ENCODE data around the gene OMD.
"Not testable (repeated sequence)": the region's sequence is repeated elsewhere in the genome, so short reads cannot be mapped to it uniquely, and the experiment has no call there.

Gene OMD

GRCh38 chr9:92414566-92414965 is 9.7 kb downstream of the OMD start:
- Histone ChIP-seq H3K27ac (ENCODE audit: low read depth, low read length, severe bottlenecking) (no peak overlapping the region), H3K9me3 (ENCODE audit: control insufficient read depth, low read length) (no peaks in the 10 kb centered on the region), H3K36me3 (ENCODE audit: control insufficient read depth, insufficient read depth, low read length) (no peaks in the 10 kb centered on the region), H3K4me1 (ENCODE audit: control insufficient read depth, insufficient read depth, low read length, poor library complexity, severe bottlenecking) (no peaks in the 10 kb centered on the region), H3K4me3 (ENCODE audit: extremely low read depth, insufficient read depth, low read length, poor library complexity, severe bottlenecking) (no peak overlapping the region)
- no CpG with 5 or more reads among the region's 1 CpG for WGBS, 2 experiments (ENCODE audit: insufficient coverage in 2 of 2)

- WGBS, 2 experiments (ENCODE audit: insufficient coverage in 2 of 2) = 87 to 93% methylated on average over 3 to 4 of the region's 4 CpGs
- not testable (repeated sequence) for H3K27ac ChIP-seq (ENCODE audit: low read depth, low read length, severe bottlenecking); H3K4me1 ChIP-seq (ENCODE audit: control insufficient read depth, insufficient read depth, low read length, poor library complexity, severe bottlenecking); H3K36me3 ChIP-seq (ENCODE audit: control insufficient read depth, insufficient read depth, low read length); H3K9me3 ChIP-seq (ENCODE audit: control insufficient read depth, low read length); H3K4me3 ChIP-seq (ENCODE audit: extremely low read depth, insufficient read depth, low read length, poor library complexity, severe bottlenecking)
Observed at GRCh38 chr9:92411157-92411556, 13.1 kb downstream of the OMD start.

- H3K9me3 ChIP-seq (ENCODE audit: control insufficient read depth, low read length) = no peaks in the 10 kb centered on the region
- H3K27ac ChIP-seq (ENCODE audit: low read depth, low read length, severe bottlenecking) = no peak overlapping the region
- no CpG with 5 or more reads among the region's 2 CpGs for WGBS, 2 experiments (ENCODE audit: insufficient coverage in 2 of 2)
- peaks cover 9% of the 10 kb centered on the region for H3K4me1 ChIP-seq (ENCODE audit: control insufficient read depth, insufficient read depth, low read length, poor library complexity, severe bottlenecking)
- no peaks in the 10 kb centered on the region for H3K36me3 ChIP-seq (ENCODE audit: control insufficient read depth, insufficient read depth, low read length)
- H3K4me3 ChIP-seq (ENCODE audit: extremely low read depth, insufficient read depth, low read length, poor library complexity, severe bottlenecking) = no peak overlapping the region
Observed at GRCh38 chr9:92408747-92409478, 15.4 kb downstream of the OMD start.

- Histone ChIP-seq H3K27ac (ENCODE audit: low read depth, low read length, severe bottlenecking) (no peak overlapping the region), H3K36me3 (ENCODE audit: control insufficient read depth, insufficient read depth, low read length) (no peaks in the 10 kb centered on the region), H3K9me3 (ENCODE audit: control insufficient read depth, low read length) (no peaks in the 10 kb centered on the region), H3K4me3 (ENCODE audit: extremely low read depth, insufficient read depth, low read length, poor library complexity, severe bottlenecking) (no peak overlapping the region), H3K4me1 (ENCODE audit: control insufficient read depth, insufficient read depth, low read length, poor library complexity, severe bottlenecking) (peaks cover 9% of the 10 kb centered on the region)
- 100% methylated on average over 1 of the region's 2 CpGs for WGBS, 2 experiments (ENCODE audit: insufficient coverage in 2 of 2)
Observed at GRCh38 chr9:92407818-92408217, 16.5 kb downstream of the OMD start.

- H3K36me3 ChIP-seq (ENCODE audit: control insufficient read depth, insufficient read depth, low read length) = no peaks in the 10 kb centered on the region
- peak overlapping the region; percentile 30 for H3K27ac ChIP-seq (ENCODE audit: low read depth, low read length, severe bottlenecking)
- H3K9me3 ChIP-seq (ENCODE audit: control insufficient read depth, low read length) = no peaks in the 10 kb centered on the region
- no peak overlapping the region for H3K4me3 ChIP-seq (ENCODE audit: extremely low read depth, insufficient read depth, low read length, poor library complexity, severe bottlenecking)
- peaks cover 9% of the 10 kb centered on the region for H3K4me1 ChIP-seq (ENCODE audit: control insufficient read depth, insufficient read depth, low read length, poor library complexity, severe bottlenecking)
- WGBS, 2 experiments (ENCODE audit: insufficient coverage in 2 of 2) = 64 to 100% methylated on average over 1 to 2 of the region's 3 CpGs
Observed at GRCh38 chr9:92406477-92406876, 17.8 kb downstream of the OMD start.

GRCh38 chr9:92405818-92406217 is 18.5 kb downstream of the OMD start:
- no peaks in the 10 kb centered on the region for H3K36me3 ChIP-seq (ENCODE audit: control insufficient read depth, insufficient read depth, low read length)
- H3K27ac ChIP-seq (ENCODE audit: low read depth, low read length, severe bottlenecking) = peak overlapping the region; percentile 62
- WGBS, 2 experiments (ENCODE audit: insufficient coverage in 2 of 2) = 85 to 89% methylated on average over 3 to 4 of the region's 4 CpGs

GRCh38 chr9:92404042-92404836 is 20.0 kb downstream of the OMD start, which contains the start of gene OGN:
TSS of gene OGN (minus strand) at chr9:92404578. CDS start at chr9:92403407, 1,171 bp downstream.
- Histone ChIP-seq H3K27ac (ENCODE audit: low read depth, low read length, severe bottlenecking) (no peak within 1 kb of the TSS), H3K36me3 (ENCODE audit: control insufficient read depth, insufficient read depth, low read length) (no peaks in the 10 kb centered on the region), H3K9me3 (ENCODE audit: control insufficient read depth, low read length) (no peaks in the 10 kb centered on the region), H3K4me3 (ENCODE audit: extremely low read depth, insufficient read depth, low read length, poor library complexity, severe bottlenecking) (no peak within 1 kb of the TSS), H3K4me1 (ENCODE audit: control insufficient read depth, insufficient read depth, low read length, poor library complexity, severe bottlenecking) (peaks cover 9% of the 10 kb centered on the region)
- WGBS, 2 experiments (ENCODE audit: insufficient coverage in 2 of 2) = 67% methylated on average over 1 of the region's 5 CpGs; no CpG with 5 or more reads in 1 of the 2 experiments

More at GRCh38 chr9:92405818-92406217, 18.5 kb downstream of the OMD start:
- H3K4me1 ChIP-seq (ENCODE audit: control insufficient read depth, insufficient read depth, low read length, poor library complexity, severe bottlenecking) = peaks cover 9% of the 10 kb centered on the region
- no peak overlapping the region for H3K4me3 ChIP-seq (ENCODE audit: extremely low read depth, insufficient read depth, low read length, poor library complexity, severe bottlenecking)
- H3K9me3 ChIP-seq (ENCODE audit: control insufficient read depth, low read length) = no peaks in the 10 kb centered on the region

- Histone ChIP-seq H3K4me1 (ENCODE audit: control insufficient read depth, insufficient read depth, low read length, poor library complexity, severe bottlenecking) (peaks cover 9% of the 10 kb centered on the region), H3K27ac (ENCODE audit: low read depth, low read length, severe bottlenecking) (no peak overlapping the region), H3K36me3 (ENCODE audit: control insufficient read depth, insufficient read depth, low read length) (no peaks in the 10 kb centered on the region), H3K9me3 (ENCODE audit: control insufficient read depth, low read length) (no peaks in the 10 kb centered on the region), H3K4me3 (ENCODE audit: extremely low read depth, insufficient read depth, low read length, poor library complexity, severe bottlenecking) (no peak overlapping the region)
- 67 to 100% methylated on average over 1 to 2 of the region's 5 CpGs for WGBS, 2 experiments (ENCODE audit: insufficient coverage in 2 of 2)
Observed at GRCh38 chr9:92402826-92403745, 21.2 kb downstream of the OMD start.

GRCh38 chr9:92402360-92402759 is 21.9 kb downstream of the OMD start:
- 60% methylated on average over 1 of the region's 1 CpG; no CpG with 5 or more reads in 1 of the 2 experiments for WGBS, 2 experiments (ENCODE audit: insufficient coverage in 2 of 2)
- H3K27ac ChIP-seq (ENCODE audit: low read depth, low read length, severe bottlenecking) = no peak overlapping the region
- no peaks in the 10 kb centered on the region for H3K9me3 ChIP-seq (ENCODE audit: control insufficient read depth, low read length)
- H3K36me3 ChIP-seq (ENCODE audit: control insufficient read depth, insufficient read depth, low read length) = no peaks in the 10 kb centered on the region
- H3K4me1 ChIP-seq (ENCODE audit: control insufficient read depth, insufficient read depth, low read length, poor library complexity, severe bottlenecking) = peaks cover 9% of the 10 kb centered on the region
- no peak overlapping the region for H3K4me3 ChIP-seq (ENCODE audit: extremely low read depth, insufficient read depth, low read length, poor library complexity, severe bottlenecking)

GRCh38 chr9:92397853-92398252 is 26.4 kb downstream of the OMD start:
- 94 to 100% methylated on average over 2 to 3 of the region's 3 CpGs for WGBS, 2 experiments (ENCODE audit: insufficient coverage in 2 of 2)

More at GRCh38 chr9:92397853-92398252, 26.4 kb downstream of the OMD start:
- no peak overlapping the region for H3K27ac ChIP-seq (ENCODE audit: low read depth, low read length, severe bottlenecking)
- no peaks in the 10 kb centered on the region for H3K9me3 ChIP-seq (ENCODE audit: control insufficient read depth, low read length)
- H3K4me3 ChIP-seq (ENCODE audit: extremely low read depth, insufficient read depth, low read length, poor library complexity, severe bottlenecking) = no peak overlapping the region
- H3K36me3 ChIP-seq (ENCODE audit: control insufficient read depth, insufficient read depth, low read length) = no peaks in the 10 kb centered on the region
- no peaks in the 10 kb centered on the region for H3K4me1 ChIP-seq (ENCODE audit: control insufficient read depth, insufficient read depth, low read length, poor library complexity, severe bottlenecking)

Measured in mesodermal cell (in vitro differentiated cells).